Upper lobe of left lung (tissue), 6 donors: ENCODE measurements around the gene DNAH1. TPM values are rescaled to one million over a fixed set of nuclear protein-coding genes. Genes with fewer than 3 reads are reported as not detected.

ENCODE experiments used
- ATAC-seq, 2 donors: fragments of 200-7000 bp; cut with Tn5 transposase; one replicate each; pipeline ENCODE4 v1.9.1; 2022; ENCODE audit warnings: mild to moderate bottlenecking in 2 of 2, moderate library complexity in 2 of 2; ENCODE audit not compliant: low FRiP score in 2 of 2
- DNase-seq, 2 donors: peaks; one replicate each; pipeline ENCODE4 v3.0.0-alpha.2; 2019 to 2020
- H3K27ac ChIP-seq, 4 donors: fragments of 200-600 bp; sonication (generic); one replicate each; pipeline ENCODE4 v1.5.1; 2016 to 2019
- H3K27me3 ChIP-seq, 4 donors: fragments of 200-600 bp; sonication (generic); one replicate each; pipeline ENCODE4 v1.5.1; 2017 to 2019
- H3K36me3 ChIP-seq, 4 donors: fragments of 200-600 bp; sonication (generic); one replicate each; pipeline ENCODE4 v1.5.1; 2016 to 2019
- H3K4me1 ChIP-seq, 4 donors: fragments of 200-600 bp; sonication (generic); one replicate each; pipeline ENCODE4 v1.5.1; 2018 to 2019
- H3K4me3 ChIP-seq, 4 donors: fragments of 200-600 bp; sonication (generic); one replicate each; pipeline ENCODE4 v1.5.1; 2017 to 2019; ENCODE audit warnings: mild to moderate bottlenecking in 2 of 4, moderate library complexity in 1 of 4
- H3K9me3 ChIP-seq, 4 donors: fragments of 200-600 bp; sonication (generic); one replicate each; pipeline ENCODE4 v1.5.1; 2018 to 2019
- EP300 ChIP-seq, 4 donors: sonication (generic); formaldehyde crosslinking; IDR thresholded peaks; one replicate each; pipeline ENCODE4 v1.5.1; 2017; ENCODE audit warnings: antibody characterized with exemption in 4 of 4, control low read depth in 2 of 4
- POLR2A ChIP-seq, 4 donors: fragments of 450-650 bp; IDR thresholded peaks; one replicate each; pipeline ENCODE4 v1.5.1; 2016 to 2017; ENCODE audit warnings: antibody characterized with exemption in 4 of 4, mild to moderate bottlenecking in 2 of 4
- POLR2AphosphoS5 ChIP-seq, 2 donors: sonication (generic); formaldehyde crosslinking; IDR thresholded peaks; one replicate each; pipeline ENCODE4 v1.5.1; 2017; ENCODE audit warnings: antibody characterized with exemption in 2 of 2
- WGBS, 2 donors: methylation state at CpG; one replicate each; pipeline ENCODE4 v1.1.5; 2017 to 2018; 5-methylcytosine and 5-hydroxymethylcytosine counted together
- total RNA-seq, 6 donors: library from RNA; depleted of rRNA in 4 of 6; stranded (reverse); fragments of >200 nt in 4 of 6; gene quantifications; one replicate each; pipeline versions ENCODE4 v1.1.0 to v1.2.1, GENCODE V29; 2016 to 2021
- TF ChIP-seq, protein P1 (sequence below), 6 experiments: fragments of 450-650 bp in 4 of 6; fragments of 200-600 bp in 2 of 6; sonication (generic) in 2 of 6; IDR thresholded peaks; one replicate each; pipeline ENCODE4 v1.5.1; 2016 to 2019; ENCODE audit warnings: antibody characterized with exemption in 6 of 6
- donor health status: DM: no; HTN: no; CAD: no; lungs with moderate emphysema.
- donor health status: DM: no; HTN: yes; CAD: no; lungs with severe emphysema.

DNAH1 gene
- total RNA-seq, 6 donors from 2014 or later: 10.8 to 67.1 (median 22.4) TPM

DNA sequence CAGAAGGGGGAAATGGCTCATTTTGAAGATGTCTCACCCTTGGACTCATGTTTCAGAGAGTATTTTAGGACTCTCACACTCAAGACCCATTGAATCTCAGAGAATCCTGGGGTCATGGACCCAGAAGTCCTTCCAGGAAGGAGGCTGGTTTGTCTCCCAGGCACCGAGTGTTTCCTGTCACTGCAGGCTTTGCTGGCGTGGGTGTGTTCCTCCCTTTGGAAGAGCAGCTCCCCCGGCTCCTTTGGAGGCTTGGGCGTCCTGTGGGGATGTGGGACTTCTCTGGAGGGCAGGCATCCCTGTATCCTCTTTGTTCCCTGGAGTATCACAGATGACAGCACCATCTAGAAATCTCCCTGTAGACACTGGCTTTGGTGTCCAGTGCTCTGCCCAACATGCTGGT lies 40.0 kb downstream of the DNAH1 start:
- no peaks in the 10 kb centered on the region for H3K27me3 ChIP-seq
- TF ChIP-seq, protein P1, sequence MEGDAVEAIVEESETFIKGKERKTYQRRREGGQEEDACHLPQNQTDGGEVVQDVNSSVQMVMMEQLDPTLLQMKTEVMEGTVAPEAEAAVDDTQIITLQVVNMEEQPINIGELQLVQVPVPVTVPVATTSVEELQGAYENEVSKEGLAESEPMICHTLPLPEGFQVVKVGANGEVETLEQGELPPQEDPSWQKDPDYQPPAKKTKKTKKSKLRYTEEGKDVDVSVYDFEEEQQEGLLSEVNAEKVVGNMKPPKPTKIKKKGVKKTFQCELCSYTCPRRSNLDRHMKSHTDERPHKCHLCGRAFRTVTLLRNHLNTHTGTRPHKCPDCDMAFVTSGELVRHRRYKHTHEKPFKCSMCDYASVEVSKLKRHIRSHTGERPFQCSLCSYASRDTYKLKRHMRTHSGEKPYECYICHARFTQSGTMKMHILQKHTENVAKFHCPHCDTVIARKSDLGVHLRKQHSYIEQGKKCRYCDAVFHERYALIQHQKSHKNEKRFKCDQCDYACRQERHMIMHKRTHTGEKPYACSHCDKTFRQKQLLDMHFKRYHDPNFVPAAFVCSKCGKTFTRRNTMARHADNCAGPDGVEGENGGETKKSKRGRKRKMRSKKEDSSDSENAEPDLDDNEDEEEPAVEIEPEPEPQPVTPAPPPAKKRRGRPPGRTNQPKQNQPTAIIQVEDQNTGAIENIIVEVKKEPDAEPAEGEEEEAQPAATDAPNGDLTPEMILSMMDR (IDR thresholded peaks at IDR 0.05): no peak
- no peak for TF ChIP-seq POLR2A (IDR thresholded peaks at IDR 0.05)

DNA sequence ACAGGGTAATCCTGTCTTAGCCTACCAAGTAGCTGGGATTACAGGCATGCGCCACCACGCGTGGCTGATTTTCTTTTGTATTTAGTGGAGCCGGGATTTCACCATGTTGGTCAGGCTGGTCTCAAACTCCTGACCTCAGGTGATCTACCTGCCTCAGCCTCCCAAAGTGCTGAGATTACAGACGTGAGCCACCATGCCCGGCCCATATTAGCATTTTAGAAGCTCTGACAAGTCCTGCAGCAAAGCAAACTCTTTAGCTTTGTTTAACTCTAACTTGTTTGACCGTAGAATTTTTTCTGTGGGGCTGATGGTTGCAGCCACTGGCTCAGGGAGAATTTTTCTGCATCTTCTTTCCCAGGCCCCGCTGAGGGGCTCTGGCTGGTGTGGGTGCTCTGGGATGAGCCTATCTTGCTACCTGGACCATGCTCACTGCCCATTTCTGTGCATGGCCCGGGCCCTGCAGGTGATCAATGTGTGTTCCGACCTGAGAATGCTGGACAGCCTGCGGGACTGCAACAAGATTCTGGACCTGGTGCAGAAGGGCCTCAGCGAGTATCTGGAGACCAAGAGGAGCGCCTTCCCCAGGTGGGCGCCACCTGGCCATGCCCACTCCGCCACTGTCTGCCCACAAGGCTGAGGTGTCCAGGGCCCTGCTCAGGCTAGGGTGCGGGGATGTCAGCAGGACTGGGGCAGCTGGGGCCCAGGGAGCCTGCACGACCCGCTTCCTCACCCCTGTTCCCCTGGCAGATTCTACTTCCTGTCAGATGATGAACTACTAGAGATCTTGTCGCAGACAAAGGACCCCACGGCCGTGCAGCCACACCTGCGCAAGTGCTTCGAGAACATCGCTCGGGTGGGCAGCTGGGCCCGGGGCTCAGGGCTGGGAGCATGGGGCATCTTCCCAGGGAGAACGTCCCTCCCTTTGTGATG lies 41.3 kb downstream of the DNAH1 start:
- Histone ChIP-seq H3K9me3 (no peaks in the 10 kb centered on the region), H3K27me3 (no peaks in the 10 kb centered on the region), H3K27ac (no peak overlapping the region), H3K4me1 (no peaks in the 10 kb centered on the region), H3K36me3 (peaks cover 0 to 84% (median 55%) of the 10 kb centered on the region in 4 donors), H3K4me3 (no peak overlapping the region)
- ATAC-seq (no peak), DNase-seq (peak in 1 of 2 donors; percentile 72)
- TF ChIP-seq POLR2AphosphoS5 (IDR thresholded peaks at IDR 0.05) (no peak), POLR2A (IDR thresholded peaks at IDR 0.05) (no peak), EP300 (IDR thresholded peaks at IDR 0.05) (no peak)
- TF ChIP-seq, protein P1 (IDR thresholded peaks at IDR 0.05): no peak
- WGBS, 2 donors: 93 to 95% methylated on average over 8 to 25 of the region's 27 CpGs

More for the DNA sequence above, 40.0 kb downstream of the DNAH1 start:
- DNase-seq: no peak
- no peak overlapping the region for H3K27ac ChIP-seq
- H3K36me3 ChIP-seq: peaks cover 0 to 82% (median 57%) of the 10 kb centered on the region in 4 donors
- no peaks in the 10 kb centered on the region for H3K4me1 ChIP-seq
- ATAC-seq: no peak
- H3K4me3 ChIP-seq: no peak overlapping the region
- WGBS, 2 donors: 81 to 93% methylated on average over 4 of the region's 4 CpGs
- H3K9me3 ChIP-seq: no peaks in the 10 kb centered on the region

DNA sequence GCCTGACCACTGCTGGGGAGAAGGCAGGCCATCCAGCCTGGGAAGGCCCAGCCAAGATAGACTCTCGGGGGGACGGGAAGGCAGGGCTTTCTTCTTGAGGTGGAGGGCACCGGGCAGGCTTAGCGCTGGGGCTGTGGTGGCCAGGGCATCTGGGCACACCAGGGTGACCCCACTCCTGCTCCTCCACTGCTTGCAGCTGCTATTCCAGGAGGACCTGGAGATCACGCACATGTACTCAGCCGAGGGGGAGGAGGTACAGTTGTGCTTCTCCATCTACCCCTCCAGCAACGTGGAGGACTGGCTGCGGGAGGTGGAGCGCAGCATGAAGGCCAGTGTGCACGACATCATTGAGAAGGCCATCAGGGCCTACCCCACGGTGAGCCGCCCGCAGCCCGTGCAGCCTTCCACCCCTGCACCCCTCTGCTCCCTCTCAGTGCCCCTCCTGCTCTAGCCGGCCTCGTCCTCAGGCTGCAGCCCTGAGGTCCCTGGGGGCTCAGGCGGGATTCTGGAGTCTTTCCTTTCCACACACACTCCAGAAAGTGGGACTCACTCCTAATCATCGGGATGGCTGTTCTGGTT lies 42.3 kb downstream of the DNAH1 start:
- DNase-seq: peak in 1 of 2 donors; percentile 50
- Histone ChIP-seq H3K36me3 (peaks cover 0 to 84% (median 57%) of the 10 kb centered on the region in 4 donors), H3K27ac (no peak overlapping the region), H3K4me1 (no peaks in the 10 kb centered on the region), H3K4me3 (no peak overlapping the region), H3K9me3 (no peaks in the 10 kb centered on the region), H3K27me3 (no peaks in the 10 kb centered on the region)
- 89 to 93% methylated on average over 9 to 14 of the region's 18 CpGs for WGBS, 2 donors
- ATAC-seq: no peak
- TF ChIP-seq, protein P1 (IDR thresholded peaks at IDR 0.05): no peak
- TF ChIP-seq POLR2AphosphoS5 (IDR thresholded peaks at IDR 0.05): no peak
- TF ChIP-seq EP300 (IDR thresholded peaks at IDR 0.05): no peak
- no peak for TF ChIP-seq POLR2A (IDR thresholded peaks at IDR 0.05)

DNA sequence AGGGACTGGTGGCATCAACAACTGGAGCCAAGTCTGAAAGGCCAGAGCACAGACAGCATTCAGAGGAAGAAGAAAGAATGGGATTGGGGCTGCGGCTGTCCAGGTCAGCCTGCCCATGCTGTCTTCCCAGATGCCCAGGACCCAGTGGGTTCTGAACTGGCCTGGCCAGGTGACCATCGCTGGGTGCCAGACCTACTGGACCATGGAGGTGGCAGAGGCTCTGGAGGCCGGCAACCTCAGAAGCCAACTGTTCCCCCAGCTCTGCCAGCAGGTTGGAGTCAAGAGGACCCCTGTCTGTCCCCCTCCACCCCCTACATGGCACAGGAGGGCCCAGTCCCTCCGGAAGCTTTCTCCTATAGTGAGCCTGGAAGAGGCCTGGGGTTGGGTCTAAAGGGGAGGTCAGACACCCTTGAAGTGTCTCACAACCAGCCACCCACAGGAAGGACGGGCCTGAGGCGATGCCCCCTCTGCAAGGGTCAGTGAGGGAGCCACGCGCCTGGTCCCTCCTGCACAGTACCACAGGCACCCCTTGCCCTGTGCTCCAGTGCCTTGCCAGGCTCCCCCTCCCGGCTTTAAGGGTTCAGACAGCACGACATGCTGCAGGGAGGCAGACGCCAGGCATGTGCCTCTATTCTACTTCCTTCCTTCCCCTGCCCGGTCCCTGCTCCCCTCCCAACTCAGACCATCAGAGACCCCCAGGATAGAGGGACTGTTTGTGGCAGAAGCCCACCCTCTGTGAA lies 43.2 kb downstream of the DNAH1 start:
- H3K36me3 ChIP-seq: peaks cover 0 to 84% (median 51%) of the 10 kb centered on the region in 4 donors
- H3K27me3 ChIP-seq: no peaks in the 10 kb centered on the region
- TF ChIP-seq POLR2A (IDR thresholded peaks at IDR 0.05) (no peak), POLR2AphosphoS5 (IDR thresholded peaks at IDR 0.05) (no peak), EP300 (IDR thresholded peaks at IDR 0.05) (no peak)
- TF ChIP-seq, protein P1 (IDR thresholded peaks at IDR 0.05): no peak
- H3K4me3 ChIP-seq: no peak overlapping the region
- ATAC-seq (no peak), DNase-seq (peak in 1 of 2 donors; percentile 33)
- H3K4me1 ChIP-seq: no peaks in the 10 kb centered on the region
- 94 to 95% methylated on average over 9 to 10 of the region's 12 CpGs for WGBS, 2 donors
- no peaks in the 10 kb centered on the region for H3K9me3 ChIP-seq
- no peak overlapping the region for H3K27ac ChIP-seq
